A673 (cell line): ENCODE data around the gene COMT.

ENCODE experiments used
- CTCF ChIP-seq: fragments of 300-800, 200-600 bp; sonication (generic); conservative IDR thresholded peaks from 2 replicates; pipeline ENCODE4 v1.5.1; 2017; ENCODE audit warnings: low read depth, mild to moderate bottlenecking, antibody characterized with exemption, low read length, moderate library complexity, mixed read lengths
- EZH2 ChIP-seq: fragments of 200-600 bp; sonication (generic); IDR thresholded peaks from 2 replicates; pipeline ENCODE4 v1.6.1; 2017; ENCODE audit warnings: borderline replicate concordance, low read depth, mild to moderate bottlenecking, mixed read lengths, antibody characterized with exemption, low read length; ENCODE audit not compliant: poor library complexity, severe bottlenecking

- TF ChIP-seq CTCF (no peak), EZH2 (no peak)
These were observed 61.7 kb downstream of the COMT start for GRCh38 chr22:20003304-20003703.
